Activated CD4-positive, CD25-positive, alpha-beta regulatory T cell treated with anti-CD3 and anti-CD28 coated beads, Interleukin-2, amount 50 U/mL, for 72 hours (primary cell): ENCODE measurements around the gene KCNMA1.

Experiments used
- DNase-seq: peaks from one replicate; pipeline ENCODE4 v3.0.0; 2021

The KCNMA1 gene

DNA sequence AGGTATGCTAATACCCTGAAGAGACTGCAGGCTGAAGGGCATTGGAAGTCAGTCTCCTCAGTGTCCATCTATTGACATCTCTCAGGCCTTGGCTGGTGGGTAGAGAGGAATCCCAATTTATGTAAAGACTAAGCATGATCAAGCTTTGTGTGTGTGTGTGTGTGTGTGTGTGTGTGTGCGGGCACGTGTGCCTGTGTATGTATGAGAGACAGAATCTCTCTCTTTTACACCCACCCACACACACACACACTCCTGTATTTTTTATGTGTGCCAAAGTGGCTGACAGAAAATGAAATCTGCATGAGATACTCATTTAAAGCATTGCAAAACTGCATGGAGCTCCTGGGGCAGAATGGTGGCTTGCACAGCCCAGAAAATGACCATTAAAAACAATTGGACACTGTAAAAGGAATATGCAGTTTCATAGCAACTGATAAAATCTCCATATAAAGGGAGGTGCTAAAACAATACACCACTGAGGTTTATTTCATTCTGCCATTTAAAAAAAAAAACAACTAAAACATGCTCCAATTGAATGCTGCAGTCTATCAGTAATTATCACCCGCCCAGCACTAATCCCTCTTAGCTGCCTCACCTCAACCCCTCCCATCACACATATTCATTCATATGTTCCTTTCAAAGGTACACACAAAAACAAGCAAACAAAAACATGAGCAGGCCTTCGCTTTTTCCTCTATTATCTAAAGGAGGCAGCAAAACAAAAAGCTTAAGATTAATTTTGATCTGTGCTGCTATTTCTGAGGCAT lies 385.0 kb downstream of the KCNMA1 start:
- DNase-seq: no peak

DNA sequence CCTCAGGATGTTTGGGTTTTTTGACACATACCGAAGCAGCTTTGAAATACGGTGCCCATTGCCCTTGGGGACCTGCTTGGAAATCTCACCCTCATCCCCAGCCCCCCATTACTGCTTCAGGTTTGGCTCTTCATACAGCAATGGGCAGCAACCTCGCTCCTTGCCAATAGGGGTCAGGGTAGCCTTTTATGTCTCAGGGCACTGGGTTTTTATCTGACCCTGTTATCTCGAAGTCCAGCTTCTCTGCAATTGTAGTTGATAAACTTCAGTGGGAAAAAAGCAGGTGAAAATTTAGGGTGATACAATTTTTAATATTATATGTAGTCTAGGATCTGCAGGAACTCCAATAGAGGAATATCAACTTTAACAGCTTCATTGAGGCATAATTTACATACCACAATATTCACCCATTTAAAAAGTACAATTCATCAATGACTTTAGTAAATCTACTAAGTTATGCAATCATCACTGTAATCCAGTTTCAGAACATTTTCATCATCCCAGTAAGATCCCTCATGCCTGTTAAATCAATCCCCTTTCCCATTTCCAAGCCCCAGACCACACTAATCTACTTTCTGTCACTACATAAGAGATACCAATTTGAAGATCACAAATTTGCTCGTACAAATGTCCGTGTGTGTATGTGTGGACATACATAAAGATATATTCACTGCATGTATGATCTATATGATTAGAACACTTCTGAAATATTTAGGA lies 386.2 kb downstream of the KCNMA1 start:
- no peak for DNase-seq

DNA sequence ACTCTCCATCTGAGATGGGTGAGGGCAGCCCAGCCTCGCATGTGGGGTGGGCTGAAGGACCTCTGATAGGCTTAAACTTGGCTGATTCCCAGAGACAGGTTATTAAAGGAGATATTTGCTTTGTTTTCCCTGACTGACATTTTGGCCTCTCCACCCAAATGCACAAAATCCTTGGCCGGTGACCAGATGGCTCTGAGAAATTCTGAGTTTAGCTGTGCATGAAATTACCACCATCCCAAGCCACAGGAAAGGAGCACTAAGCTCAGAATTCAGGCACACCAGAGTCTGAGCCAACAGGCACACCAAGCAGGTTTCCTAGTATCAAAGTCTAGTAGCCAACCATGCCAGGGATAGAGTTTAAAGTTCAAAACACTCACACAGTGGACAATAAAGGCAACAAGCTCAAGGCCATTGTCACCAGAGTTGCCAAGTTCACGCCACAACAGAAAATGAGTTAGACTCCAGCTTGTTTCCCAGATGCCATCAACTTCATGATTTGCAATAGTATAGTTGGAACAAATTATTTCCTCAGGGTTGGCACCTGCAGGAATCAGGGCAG lies 387.6 kb downstream of the KCNMA1 start:
- no peak for DNase-seq

- no peak for DNase-seq
Observed at GRCh38 chr10:77248104-77248790, 389.4 kb downstream of the KCNMA1 start.

- no peak for DNase-seq
Observed at GRCh38 chr10:77247031-77247990, 390.3 kb downstream of the KCNMA1 start.

DNA sequence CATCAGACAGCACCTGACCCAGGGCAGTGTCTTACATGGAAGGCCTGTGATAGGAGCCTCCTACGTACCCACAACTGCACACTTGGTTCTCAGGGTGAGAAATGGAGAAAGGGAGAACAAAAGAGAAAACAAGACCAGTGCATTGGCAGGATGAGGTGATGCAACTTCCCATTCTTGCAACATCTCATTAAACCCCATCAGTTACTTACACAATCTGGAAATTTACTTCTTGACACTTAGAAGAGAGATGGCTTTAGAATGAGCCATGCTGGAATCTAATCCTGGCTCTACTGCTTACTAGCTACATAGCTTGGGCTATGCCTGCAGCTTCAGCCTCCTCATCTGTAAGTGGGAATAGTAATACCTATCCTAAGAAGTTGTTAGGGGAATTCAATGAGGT lies 391.7 kb downstream of the KCNMA1 start:
- no peak for DNase-seq

DNA sequence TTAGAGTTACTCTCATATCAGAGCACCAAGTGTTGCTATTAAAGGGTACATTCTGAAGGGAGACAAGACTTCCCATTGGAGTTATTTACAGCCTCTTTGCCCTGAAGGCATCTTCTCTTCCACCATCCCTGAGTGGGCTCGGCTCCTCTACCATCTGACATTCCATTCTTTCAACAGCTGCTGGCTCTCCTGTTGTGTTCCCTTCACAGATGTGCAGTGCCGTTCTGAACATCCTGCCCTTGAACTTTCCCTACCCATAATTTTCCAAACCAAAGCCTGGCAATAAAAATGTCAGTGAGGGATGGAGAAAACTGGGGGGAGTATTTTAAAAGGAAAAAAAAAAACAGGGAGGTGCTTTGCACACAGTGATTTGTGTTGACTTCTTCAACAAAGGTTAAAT lies 392.9 kb downstream of the KCNMA1 start:
- DNase-seq: no peak

- no peak for DNase-seq
Observed at GRCh38 chr10:77244286-77244685, 393.3 kb downstream of the KCNMA1 start.

DNA sequence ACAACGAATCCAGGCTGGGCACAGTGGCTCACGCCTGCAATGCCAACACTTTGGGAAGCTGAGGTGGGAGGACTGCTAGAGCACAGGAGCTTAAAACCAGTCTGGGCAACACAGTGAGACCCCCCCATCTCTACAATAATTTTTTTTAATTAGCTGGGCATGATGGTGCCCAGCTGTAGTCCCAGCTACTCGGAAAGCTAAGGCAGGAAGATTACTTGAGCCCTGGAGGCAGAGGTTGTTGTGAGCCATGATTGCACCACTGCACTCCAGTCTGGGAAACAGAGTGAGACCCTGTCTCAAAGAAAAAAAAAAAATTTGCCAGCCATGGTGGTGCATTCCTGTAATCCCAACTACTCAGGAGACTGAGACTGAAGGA lies 396.3 kb downstream of the KCNMA1 start:
- no peak for DNase-seq

DNA sequence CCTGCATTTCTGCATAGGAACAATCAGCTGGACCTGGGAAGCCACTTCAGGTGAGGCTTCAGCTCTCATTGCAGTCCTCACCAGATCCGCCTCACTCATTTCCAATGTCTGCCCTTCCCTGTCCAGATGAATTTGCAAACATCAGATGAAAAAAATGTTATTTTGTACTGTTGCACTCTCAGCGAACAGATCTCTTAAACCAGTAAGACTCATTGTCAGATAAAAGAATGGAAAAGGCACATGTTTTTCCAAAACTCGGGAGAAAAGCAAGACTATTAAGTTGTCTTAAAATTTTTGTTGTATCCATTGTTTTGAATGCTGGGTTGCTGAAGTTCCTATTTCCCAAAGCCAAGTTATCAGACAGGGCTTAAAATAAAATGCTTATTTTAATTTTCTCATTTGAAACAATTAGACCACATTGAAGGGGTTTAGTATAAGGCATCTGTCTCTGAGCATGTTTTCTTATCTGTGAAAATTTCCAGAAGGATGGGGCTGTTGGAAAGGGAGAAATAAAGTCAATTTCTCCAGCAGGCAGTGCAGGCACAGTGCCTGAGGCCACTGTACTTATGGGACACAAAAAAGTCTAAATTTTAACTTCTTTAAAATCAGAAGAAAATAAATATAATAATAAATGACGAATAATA lies 396.8 kb downstream of the KCNMA1 start:
- no peak for DNase-seq

DNA sequence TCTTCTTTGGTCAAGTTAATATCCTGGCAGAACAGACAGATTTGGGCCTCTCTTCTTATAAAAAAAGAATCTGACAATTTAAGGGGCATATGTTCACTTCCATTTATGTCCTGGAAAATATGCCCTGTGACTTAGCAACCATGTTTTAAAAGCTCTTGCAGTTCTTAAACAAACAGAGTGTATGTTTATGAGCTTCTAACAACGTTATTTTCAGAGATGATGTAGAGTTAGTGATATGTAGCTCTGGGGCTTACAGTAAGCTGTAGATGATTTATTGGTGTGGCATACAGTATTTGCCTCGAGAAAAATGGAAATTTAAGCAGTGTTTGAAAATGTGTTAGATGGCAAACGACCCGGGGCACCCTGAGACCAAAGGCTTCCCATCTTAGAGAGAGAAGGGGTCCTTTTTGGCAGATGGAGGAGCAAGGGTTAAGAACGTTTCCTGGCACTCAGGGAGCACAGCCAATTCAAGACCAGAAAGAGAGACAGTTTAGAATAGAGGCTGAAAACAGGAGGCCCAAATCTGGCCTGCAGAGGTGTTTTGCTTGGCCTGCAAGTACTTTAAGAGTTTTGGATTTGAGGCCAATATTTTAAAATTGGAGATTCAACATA lies 397.5 kb downstream of the KCNMA1 start:
- DNase-seq: no peak

DNA sequence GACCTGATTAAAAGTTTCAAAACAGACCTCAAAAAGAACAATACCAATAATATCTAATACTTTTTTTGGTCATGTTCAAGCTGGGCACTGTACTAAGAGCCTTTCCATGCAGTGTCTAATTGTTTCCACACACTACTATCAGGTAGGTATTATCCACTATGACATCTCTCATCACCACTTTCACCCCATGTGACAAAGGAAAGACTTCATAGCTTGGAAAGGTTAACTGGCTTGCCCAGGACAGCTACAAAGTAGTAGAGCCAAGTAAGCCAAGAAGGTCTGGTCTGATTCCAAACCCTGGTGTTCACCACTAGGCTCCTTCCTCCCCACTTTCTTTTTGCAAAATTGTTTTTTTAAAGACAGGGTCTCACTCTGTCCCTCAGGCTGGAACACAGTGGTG lies 400.5 kb downstream of the KCNMA1 start:
- no peak for DNase-seq

DNA sequence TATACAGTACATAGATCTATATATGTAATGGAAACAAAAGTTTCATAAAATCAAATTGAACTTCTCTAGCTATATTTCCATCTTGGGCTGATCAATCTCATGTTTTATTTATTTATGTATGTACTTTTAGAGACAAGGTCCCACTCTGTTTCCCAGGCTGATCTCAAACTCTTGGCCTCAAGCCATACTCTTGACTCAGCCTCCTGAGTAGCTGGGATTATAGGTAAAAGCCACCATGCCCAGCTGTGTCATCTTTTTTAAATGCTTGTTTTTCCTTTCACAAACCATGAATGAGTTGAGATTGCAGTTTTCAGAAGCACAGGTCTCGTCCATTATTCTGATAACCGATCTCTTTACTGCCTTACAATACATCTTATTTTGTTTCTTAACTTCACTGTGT lies 400.9 kb downstream of the KCNMA1 start:
- DNase-seq: no peak

DNA sequence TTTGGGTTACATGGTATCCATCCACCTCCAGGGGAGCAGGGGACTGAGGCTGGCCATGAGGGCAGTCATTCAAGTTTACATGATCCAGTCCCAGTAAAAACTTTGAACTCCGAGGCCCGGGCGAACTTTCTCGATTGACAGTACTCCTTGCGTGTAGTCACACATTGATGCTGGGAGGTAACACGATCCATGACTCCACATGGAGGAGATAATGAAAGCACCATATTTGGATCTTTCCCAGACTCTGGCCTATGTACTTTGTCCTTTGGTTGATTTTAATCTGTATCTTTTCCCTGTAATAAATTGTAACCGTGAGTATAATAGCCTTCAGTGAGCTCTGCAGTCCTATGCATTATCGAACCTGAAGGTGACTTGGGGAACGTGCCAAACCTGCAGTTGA lies 401.6 kb downstream of the KCNMA1 start:
- no peak for DNase-seq

GRCh38 chr10:77234599-77234998 lies 403.0 kb downstream of the KCNMA1 start:
- DNase-seq: no peak

DNA sequence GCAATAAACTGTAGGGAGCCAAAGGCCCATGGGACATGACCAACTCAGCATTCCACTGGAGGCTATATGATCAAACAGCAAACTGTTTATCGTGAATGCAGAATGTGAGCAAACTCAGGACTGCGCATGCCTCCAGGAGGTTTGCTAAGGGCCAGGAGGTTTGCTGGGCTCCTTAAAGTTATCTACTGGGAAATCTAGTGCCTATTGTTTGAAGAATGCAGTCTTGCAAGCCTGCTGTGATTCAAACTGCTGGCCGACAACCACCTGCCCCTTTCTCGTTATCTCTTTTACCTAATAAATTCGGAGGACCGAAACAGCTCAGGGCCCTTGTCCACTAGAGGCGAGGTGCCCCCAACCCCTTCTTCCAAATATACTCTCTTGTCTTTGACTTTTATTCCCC lies 404.1 kb downstream of the KCNMA1 start:
- DNase-seq: no peak

DNA sequence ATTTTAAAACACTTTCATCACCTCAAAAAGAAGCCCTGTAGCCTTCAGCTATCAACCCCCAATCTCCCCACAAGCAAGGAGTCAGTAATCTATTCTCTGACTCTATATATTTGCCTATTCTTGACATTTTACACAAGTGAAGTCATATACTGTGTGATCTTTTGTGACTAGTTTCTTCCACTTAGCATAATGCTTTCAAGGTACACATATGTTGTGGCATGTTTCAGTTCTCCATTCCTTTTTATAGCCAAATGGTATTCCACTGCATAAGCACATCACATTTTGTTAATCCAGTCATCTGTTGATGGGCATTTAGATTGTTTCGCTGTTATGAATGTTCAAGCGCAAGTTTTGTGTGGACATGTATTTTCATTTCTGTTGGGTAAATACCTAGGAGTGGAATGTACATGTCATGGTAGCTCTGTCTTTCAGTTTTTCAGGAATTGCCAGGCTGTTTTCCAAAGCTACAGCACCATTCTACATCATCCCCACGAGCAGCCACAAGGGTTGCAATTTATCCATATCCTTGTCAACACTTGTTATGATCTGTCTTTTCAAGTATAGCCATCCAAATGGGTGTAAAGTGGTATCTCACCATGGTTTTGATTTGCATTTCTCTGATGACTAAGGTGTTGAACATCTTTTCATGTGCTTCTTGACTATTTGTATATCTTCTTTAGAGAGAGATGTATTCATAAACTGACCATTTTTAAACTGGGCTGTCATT lies 405.6 kb downstream of the KCNMA1 start:
- no peak for DNase-seq

- no peak for DNase-seq
Observed at GRCh38 chr10:77231375-77231774, 406.2 kb downstream of the KCNMA1 start.

- no peak for DNase-seq
Observed at GRCh38 chr10:77230194-77230593, 407.4 kb downstream of the KCNMA1 start.

- no peak for DNase-seq
Observed at GRCh38 chr10:77229704-77230103, 407.9 kb downstream of the KCNMA1 start.

DNA sequence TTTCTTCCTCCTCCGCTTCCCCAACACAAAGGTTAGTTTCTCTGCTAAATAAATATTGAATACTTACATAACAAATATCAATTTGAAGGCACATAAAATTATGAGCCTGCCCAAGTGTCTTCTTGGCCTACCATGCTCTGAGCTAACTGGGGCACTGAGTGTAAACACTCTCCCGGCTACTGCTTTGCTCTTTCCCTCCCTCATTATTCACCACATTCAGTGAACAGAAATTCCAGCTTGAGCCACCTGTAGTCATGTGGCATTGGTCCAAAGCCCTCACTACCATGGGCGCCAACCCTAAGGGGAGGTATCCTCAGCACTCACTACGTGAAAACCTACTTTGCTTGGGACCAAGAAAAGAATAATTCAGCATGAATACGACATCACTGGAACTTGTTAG lies 409.0 kb downstream of the KCNMA1 start:
- no peak for DNase-seq
